Muscle of arm (tissue), 12 donors: ENCODE measurements around the gene PHC2. TPM values are rescaled to one million over a fixed set of nuclear protein-coding genes. Genes with fewer than 3 reads are reported as not detected.

Experiments used
- DNase-seq: peaks from one replicate; pipeline ENCODE4 v3.0.0-alpha.2; 2013
- polyA plus RNA-seq, 12 donors: library from polyadenylated mRNA; unstranded; fragments of 120-200 nt; gene quantifications; one replicate each; pipeline ENCODE4 v1.2.1, GENCODE V29; 2013; ENCODE audit not compliant: insufficient read length in 12 of 12

The PHC2 gene
- polyA plus RNA-seq, 12 donors = 53.4 to 74.1 (median 68.7) TPM; not detected in 1

- no peak for DNase-seq
Measured at GRCh38 chr1:33392639-33393038, 38.3 kb downstream of the PHC2 start.

- DNase-seq = no peak
Measured at GRCh38 chr1:33392206-33392605, 38.7 kb downstream of the PHC2 start.

GRCh38 chr1:33391343-33392078, 39.4 kb downstream of the PHC2 start:
- no peak for DNase-seq

- DNase-seq = no peak
Measured at GRCh38 chr1:33390542-33390941, 40.4 kb downstream of the PHC2 start.

- DNase-seq = peak; percentile 72
Measured at GRCh38 chr1:33388805-33389771, 41.8 kb downstream of the PHC2 start.

GRCh38 chr1:33387625-33388024, 43.3 kb downstream of the PHC2 start:
- no peak for DNase-seq

- DNase-seq = no peak
Measured at GRCh38 chr1:33385251-33385650, 45.6 kb downstream of the PHC2 start.

- DNase-seq = no peak
Measured at GRCh38 chr1:33384040-33384812, 46.7 kb downstream of the PHC2 start.

- no peak for DNase-seq
Measured at GRCh38 chr1:33383489-33383888, 47.4 kb downstream of the PHC2 start.

- peak; percentile 54 for DNase-seq
Measured at GRCh38 chr1:33382661-33383415, 48.1 kb downstream of the PHC2 start.

- no peak for DNase-seq
Measured at GRCh38 chr1:33381977-33382376, 48.9 kb downstream of the PHC2 start.

GRCh38 chr1:33380811-33381210, 50.1 kb downstream of the PHC2 start:
- no peak for DNase-seq

- DNase-seq = no peak
Measured at GRCh38 chr1:33379631-33380354, 51.1 kb downstream of the PHC2 start.

GRCh38 chr1:33378976-33379375, 51.9 kb downstream of the PHC2 start:
- no peak for DNase-seq

- DNase-seq = no peak
Measured at GRCh38 chr1:33378524-33378923, 52.4 kb downstream of the PHC2 start.

- DNase-seq = no peak
Measured at GRCh38 chr1:33377756-33378155, 53.1 kb downstream of the PHC2 start.

GRCh38 chr1:33377013-33377412, 53.9 kb downstream of the PHC2 start:
- DNase-seq = no peak

GRCh38 chr1:33375316-33375715, 55.6 kb downstream of the PHC2 start:
- no peak for DNase-seq

GRCh38 chr1:33374336-33375105, 56.4 kb downstream of the PHC2 start:
- no peak for DNase-seq

GRCh38 chr1:33373606-33374005, 57.3 kb downstream of the PHC2 start:
- no peak for DNase-seq
